Muscle of leg (tissue), 16 donors: ENCODE data around the gene LILRB2. TPM values are rescaled to one million over a fixed set of nuclear protein-coding genes. Genes with fewer than 3 reads are reported as not detected.
A peak's percentile ranks its signal among the peaks of the same experiment; 100 is the strongest.
"Not testable (repeated sequence)": the region's sequence is repeated elsewhere in the genome, so short reads cannot be mapped to it uniquely, and the experiment has no call there.

ENCODE experiments used
- DNase-seq: peaks from one replicate; pipeline ENCODE4 v3.0.0; 2013
- H3K27ac ChIP-seq: one replicate; pipeline ENCODE4 v1.5.1; 2013; ENCODE audit warnings: mild to moderate bottlenecking, low read length, control low read depth
- H3K27me3 ChIP-seq: one replicate; pipeline ENCODE4 v1.6.1; 2013; ENCODE audit warnings: low read length; ENCODE audit not compliant: control insufficient read depth, insufficient read depth
- H3K36me3 ChIP-seq: one replicate; pipeline ENCODE4 v1.6.1; 2013; ENCODE audit warnings: low read length; ENCODE audit not compliant: control insufficient read depth, insufficient read depth
- H3K4me1 ChIP-seq: one replicate; pipeline ENCODE4 v1.6.1; 2013; ENCODE audit warnings: low read length; ENCODE audit not compliant: control insufficient read depth, insufficient read depth
- H3K4me3 ChIP-seq: one replicate; pipeline ENCODE4 v1.5.1; 2013; ENCODE audit warnings: low read length, control low read depth
- H3K9me3 ChIP-seq: replicated peaks from 2 replicates; pipeline ENCODE4 v1.6.1; 2013; ENCODE audit warnings: low read depth, low read length; ENCODE audit not compliant: control insufficient read depth
- WGBS: methylation state at CpG from one replicate; pipeline ENCODE4 v1.1.5; 2013; ENCODE audit warnings: missing lambda C conversion rate; ENCODE audit not compliant: insufficient coverage; 5-methylcytosine and 5-hydroxymethylcytosine counted together
- long read RNA-seq, 11 donors: transcript quantifications; one replicate each; lab custom pipeline, GENCODE V29; 2026
- polyA plus RNA-seq, 8 donors: library from polyadenylated mRNA; unstranded; fragments of 120-200 nt; gene quantifications; one replicate each; pipeline versions ENCODE4 v1.2.1 to v1.2.3, GENCODE V29; 2013; ENCODE audit warnings: inconsistent platforms in 1 of 8, low replicate concordance in 1 of 8; ENCODE audit not compliant: insufficient read length in 8 of 8, insufficient read depth in 1 of 8
- total RNA-seq: library from RNA; stranded (reverse); fragments of 120-200 nt; gene quantifications from one replicate; pipeline ENCODE4 v1.2.4, GENCODE V29; 2013

LILRB2 gene
- total RNA-seq (0.53 TPM), polyA plus RNA-seq (1 to 10 TPM; 1.4 to 2.9 (median 2.2) TPM)
- long read RNA-seq, donor 1: 0 reads
- long read RNA-seq, donor 2: 0 reads
- long read RNA-seq, donor 3, partial matches to known transcripts: 0 of 1 reads
- long read RNA-seq, donor 3, other reads (novel, unspliced or antisense): 0 of 1 reads
- long read RNA-seq, donor 4, partial matches to known transcripts: 0 of 2 reads
- long read RNA-seq, donor 4, other reads (novel, unspliced or antisense): 0 of 2 reads
- long read RNA-seq, donor 5: 0 reads
- long read RNA-seq, donor 6: 0 reads
- long read RNA-seq, donor 7: 0 reads
- long read RNA-seq, donor 8: 0 reads
- long read RNA-seq, donor 9: 0 reads
- long read RNA-seq, donor 10: 0 reads
- long read RNA-seq, donor 11: 0 reads

- Histone ChIP-seq H3K9me3 (no peaks in the 10 kb centered on the region), H3K4me3 (peak within 1 kb of the TSS; percentile 13), H3K27me3 (peaks cover 2% of the 10 kb centered on the region), H3K27ac (peak within 1 kb of the TSS; percentile 35), H3K4me1 (no peaks in the 10 kb centered on the region), H3K36me3 (no peaks in the 10 kb centered on the region)
- peak; percentile 30 for DNase-seq
- 78% methylated on average over 8 of the region's 12 CpGs for WGBS
Measured at GRCh38 chr19:54281007-54281728, at the start of gene LILRB2. Gene LILRB2 (minus strand): TSS chr19:54281110. CDS start chr19:54280496, 614 bp downstream.

DNA sequence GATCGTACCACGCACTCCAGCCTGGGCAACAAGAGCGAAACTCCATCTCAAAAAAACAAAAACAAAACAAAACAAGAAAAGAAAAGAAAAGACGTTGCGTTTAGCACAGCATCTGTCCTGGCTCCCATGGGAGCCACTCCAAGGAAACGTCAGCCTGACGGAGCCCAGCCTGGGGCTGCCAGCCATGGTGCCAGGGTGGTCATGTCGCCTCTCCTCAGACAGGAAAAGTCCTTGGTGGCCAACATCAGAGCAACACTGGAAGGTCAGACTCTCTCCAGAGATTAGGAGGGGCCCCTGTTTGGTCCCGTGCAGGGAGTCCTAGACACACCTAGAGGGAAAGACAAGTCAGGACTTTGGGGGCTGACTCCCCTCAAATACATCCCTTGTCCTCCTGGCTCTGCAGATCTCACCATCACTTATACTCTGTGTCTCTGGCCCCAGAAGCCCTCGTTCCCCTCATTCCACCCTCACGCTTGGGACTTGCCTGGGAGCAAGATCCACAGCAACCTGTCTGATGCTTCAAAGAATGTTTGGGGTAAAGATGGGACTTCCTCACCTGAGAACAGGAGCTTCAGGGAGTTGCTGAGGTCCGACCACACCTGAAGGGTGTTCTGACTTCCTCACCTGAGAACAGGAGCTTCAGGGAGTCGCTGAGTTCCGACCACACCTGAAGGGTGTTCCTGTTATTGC is 48.7 kb upstream of the LILRB2 start:
- no peaks in the 10 kb centered on the region for H3K27me3 ChIP-seq
- H3K36me3 ChIP-seq: no peaks in the 10 kb centered on the region
- no peak overlapping the region for H3K4me3 ChIP-seq
- WGBS: 75% methylated on average over 8 of the region's 14 CpGs
- H3K9me3 ChIP-seq: no peaks in the 10 kb centered on the region
- no peaks in the 10 kb centered on the region for H3K4me1 ChIP-seq
- no peak overlapping the region for H3K27ac ChIP-seq
- DNase-seq: no peak

DNA sequence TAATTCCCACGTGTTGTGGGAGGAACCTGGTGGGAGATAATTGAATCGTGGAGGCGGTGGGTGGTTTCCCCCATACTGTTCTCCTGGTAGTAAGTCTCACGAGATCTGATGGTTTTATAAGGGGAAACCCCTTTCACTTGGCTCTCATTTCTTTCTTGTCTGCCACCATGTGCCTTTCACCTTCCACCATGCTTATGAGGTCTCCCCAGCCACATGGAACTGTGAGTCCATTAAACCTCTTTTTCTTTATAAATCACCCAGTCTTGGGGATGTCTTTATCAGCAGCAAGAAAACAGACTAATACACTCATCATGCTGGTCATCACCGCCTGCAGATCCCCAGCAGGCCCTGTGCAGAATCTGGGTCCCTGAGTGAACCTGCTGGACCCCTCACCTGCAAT is 47.9 kb upstream of the LILRB2 start:
- not testable (repeated sequence) for H3K4me1 ChIP-seq, DNase-seq, H3K36me3 ChIP-seq, H3K4me3 ChIP-seq, H3K27ac ChIP-seq, H3K27me3 ChIP-seq, H3K9me3 ChIP-seq
- 82% methylated on average over 1 of the region's 5 CpGs for WGBS

DNA sequence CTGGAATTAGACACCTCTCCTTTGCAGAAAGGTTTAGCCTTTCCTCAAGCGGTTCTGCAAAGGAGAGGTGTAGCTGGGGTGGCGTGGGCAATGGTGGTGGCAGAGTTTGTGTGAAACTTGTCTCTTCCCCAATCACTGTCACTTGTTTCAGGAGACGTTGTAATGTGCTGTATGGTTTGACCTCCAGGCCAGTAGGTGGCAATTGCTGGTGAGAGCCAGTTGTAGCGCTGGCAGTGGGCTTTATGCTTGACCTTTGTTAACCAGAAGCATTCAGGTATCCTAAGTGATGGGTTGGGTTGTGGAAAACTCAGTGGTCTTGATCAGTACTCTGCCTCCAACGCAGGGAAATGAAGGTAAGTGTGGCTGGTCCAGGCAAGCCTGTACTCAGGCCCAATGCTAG is 44.7 kb upstream of the LILRB2 start:
- Histone ChIP-seq H3K9me3 (no peaks in the 10 kb centered on the region), H3K27me3 (no peaks in the 10 kb centered on the region), H3K4me3 (no peak overlapping the region), H3K27ac (no peak overlapping the region), H3K4me1 (no peaks in the 10 kb centered on the region), H3K36me3 (no peaks in the 10 kb centered on the region)
- no peak for DNase-seq
- WGBS: 71% methylated on average over 2 of the region's 5 CpGs

DNA sequence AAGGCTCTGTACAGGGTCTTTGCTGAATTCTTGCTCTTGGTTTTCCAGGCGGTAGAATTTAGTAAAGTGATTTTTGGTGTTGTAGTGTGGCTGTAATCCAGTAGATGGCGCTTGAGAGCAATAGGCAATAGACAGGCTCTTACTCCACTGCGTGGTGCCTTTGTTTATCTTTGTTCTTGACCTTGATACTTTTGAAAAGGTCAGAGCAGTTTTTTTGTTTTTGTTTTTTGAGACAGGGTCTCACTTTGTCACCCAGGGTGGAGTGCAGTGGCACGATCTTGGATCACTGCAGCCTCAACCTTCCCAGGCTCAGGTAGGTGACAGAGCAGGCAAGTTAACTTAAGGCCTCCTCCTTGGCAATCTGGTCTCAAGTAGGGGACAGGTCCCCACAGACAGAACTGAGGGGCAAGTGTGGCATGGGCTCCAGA is 44.3 kb upstream of the LILRB2 start:
- DNase-seq: peak; percentile 51
- 4% methylated on average over 3 of the region's 4 CpGs for WGBS
- no peak overlapping the region for H3K4me3 ChIP-seq
- H3K36me3 ChIP-seq: no peaks in the 10 kb centered on the region
- no peaks in the 10 kb centered on the region for H3K9me3 ChIP-seq
- H3K27ac ChIP-seq: no peak overlapping the region
- H3K27me3 ChIP-seq: no peaks in the 10 kb centered on the region
- no peaks in the 10 kb centered on the region for H3K4me1 ChIP-seq

DNA sequence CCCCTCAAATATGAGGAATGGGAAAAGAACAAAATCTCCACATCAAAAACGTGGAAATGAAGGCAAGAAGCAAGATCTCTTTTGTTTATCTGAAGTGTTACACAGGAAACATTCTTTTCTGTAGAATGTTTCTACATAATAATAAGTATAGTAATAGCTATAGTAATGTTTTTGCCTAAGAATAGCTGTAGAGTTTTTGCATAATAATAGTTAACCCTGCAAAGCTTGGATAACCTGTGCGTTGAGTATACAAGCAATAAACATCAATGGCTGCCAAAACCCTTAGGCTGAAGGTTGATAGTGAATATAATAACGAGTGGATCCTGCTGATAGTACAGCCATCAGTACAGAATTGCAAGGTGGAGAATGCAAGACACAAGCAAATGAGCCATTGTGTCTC is 43.2 kb upstream of the LILRB2 start:
- no peaks in the 10 kb centered on the region for H3K4me1 ChIP-seq
- DNase-seq: no peak
- H3K36me3 ChIP-seq: no peaks in the 10 kb centered on the region
- H3K9me3 ChIP-seq: no peaks in the 10 kb centered on the region
- H3K4me3 ChIP-seq: no peak overlapping the region
- 17% methylated on average over 1 of the region's 3 CpGs for WGBS
- no peak overlapping the region for H3K27ac ChIP-seq
- no peaks in the 10 kb centered on the region for H3K27me3 ChIP-seq

- H3K4me3 ChIP-seq, H3K4me1 ChIP-seq, H3K36me3 ChIP-seq, DNase-seq, H3K27me3 ChIP-seq, H3K9me3 ChIP-seq, H3K27ac ChIP-seq: not testable (repeated sequence)
- WGBS: no CpG with 5 or more reads among the region's 13 CpGs
Measured at GRCh38 chr19:54322934-54323333, 42.0 kb upstream of the LILRB2 start.

- DNase-seq, H3K27ac ChIP-seq, H3K27me3 ChIP-seq, H3K4me3 ChIP-seq, H3K9me3 ChIP-seq, H3K36me3 ChIP-seq, H3K4me1 ChIP-seq: not testable (repeated sequence)
- 90% methylated on average over 4 of the region's 13 CpGs for WGBS
Measured at GRCh38 chr19:54322295-54322694, 41.4 kb upstream of the LILRB2 start.

DNA sequence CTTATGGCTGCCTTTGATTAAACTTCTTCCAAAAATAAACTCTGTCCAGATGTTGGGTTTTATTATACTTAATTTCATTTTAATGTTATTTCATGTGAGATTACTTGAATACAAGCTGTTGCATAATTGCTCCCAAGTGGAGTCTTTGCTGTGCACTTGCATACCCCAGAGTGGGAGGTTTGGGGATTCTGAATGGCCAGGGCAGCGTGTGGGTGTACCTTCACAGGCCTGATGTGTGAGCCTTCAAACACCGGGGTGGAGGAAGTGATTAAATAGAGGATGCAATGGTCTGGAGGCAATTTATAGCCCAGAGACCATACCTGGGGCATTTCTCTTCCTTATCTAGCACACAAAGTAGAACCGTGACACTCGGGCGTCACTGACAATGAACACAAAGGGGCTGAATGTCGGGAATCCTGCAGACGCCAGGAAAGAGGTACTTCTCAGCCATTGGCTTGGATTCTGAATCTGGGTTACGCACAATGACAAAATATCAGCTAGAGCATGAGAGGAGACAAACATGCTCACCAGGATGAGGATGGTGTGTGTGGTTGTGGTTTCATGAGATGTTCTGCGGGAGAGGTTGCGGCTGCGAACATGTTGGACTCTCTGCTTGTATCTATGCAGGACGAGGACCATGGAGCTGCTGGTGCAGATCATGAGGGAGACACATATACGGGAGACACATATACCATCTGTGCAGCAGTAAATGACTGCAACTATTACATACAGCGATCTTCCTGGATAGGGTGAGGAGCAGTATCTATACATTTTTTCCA is 39.2 kb upstream of the LILRB2 start:
- DNase-seq: no peak
- WGBS: 92% methylated on average over 8 of the region's 14 CpGs
- H3K36me3 ChIP-seq: no peaks in the 10 kb centered on the region
- H3K27ac ChIP-seq: no peak overlapping the region
- H3K27me3 ChIP-seq: no peaks in the 10 kb centered on the region
- no peaks in the 10 kb centered on the region for H3K9me3 ChIP-seq
- no peak overlapping the region for H3K4me3 ChIP-seq
- no peaks in the 10 kb centered on the region for H3K4me1 ChIP-seq
